K562 (cell line): Measurements from ENCODE around the gene KCTD7. TPM values are rescaled to one million over a fixed set of nuclear protein-coding genes. Genes with fewer than 3 reads are reported as not detected.

ENCODE experiments used
- BCOR ChIP-seq: fragments of 450-650 bp; IDR thresholded peaks from 2 replicates; pipeline ENCODE4 v1.6.1; 2016
- BDP1 ChIP-seq: IDR thresholded peaks from 3 replicates; pipeline ENCODE4 v1.6.1; 2011; ENCODE audit not compliant: insufficient read length, insufficient read depth
- CBX5 ChIP-seq: IDR thresholded peaks from 2 replicates; pipeline ENCODE4 v1.6.1; 2014; ENCODE audit warnings: low read depth, borderline replicate concordance
- CSDE1 ChIP-seq, 2 experiments: fragments of 450-650 bp; IDR thresholded peaks; 2 replicates each; pipeline ENCODE4 v1.6.1; 2016; ENCODE audit warnings: mild to moderate bottlenecking in 1 of 2
- DNMT1 ChIP-seq: fragments of 450-650 bp; IDR thresholded peaks from 2 replicates; pipeline ENCODE4 v1.6.1; 2016; ENCODE audit warnings: antibody characterized with exemption, mild to moderate bottlenecking
- FOXA3 ChIP-seq, 2 experiments: fragments of 450-650 bp in 1 of 2; sonication (generic) in 1 of 2; formaldehyde crosslinking; IDR thresholded peaks in 1 of 2; conservative IDR thresholded peaks in 1 of 2; 2 replicates each; pipeline versions ENCODE4 v1.4.0 to v1.8.0; 2020 to 2022; ENCODE audit warnings: mild to moderate bottlenecking in 2 of 2, missing genetic modification reagents in 1 of 2
- MTF1 ChIP-seq: fragments of 250-450 bp; sonication (Bioruptor Pico); IDR thresholded peaks from 2 replicates; pipeline ENCODE4 v1.9.0; 2021; ENCODE audit warnings: moderate library complexity, mild to moderate bottlenecking, inconsistent platforms, borderline replicate concordance
- SNIP1 ChIP-seq: fragments of 450-650 bp; IDR thresholded peaks from 2 replicates; pipeline ENCODE4 v1.7.1; 2017; ENCODE audit warnings: low read depth, mild to moderate bottlenecking
- ZC3H8 ChIP-seq: fragments of 450-650 bp; IDR thresholded peaks from 2 replicates; pipeline ENCODE4 v1.6.1; 2017
- ZNF146 ChIP-seq: IDR thresholded peaks from one replicate; pipeline ENCODE4 v1.6.1; 2018; ENCODE audit warnings: missing compliant biosample characterization; ENCODE audit not compliant: unreplicated experiment
- ZNF3 ChIP-seq: fragments of 250-450 bp; sonication (Bioruptor Pico); IDR thresholded peaks from 2 replicates; pipeline ENCODE4 v1.5.0; 2021; ENCODE audit warnings: mild to moderate bottlenecking, moderate library complexity
- ZNF561 ChIP-seq: fragments of 450-650 bp; formaldehyde crosslinking; conservative IDR thresholded peaks from 2 replicates; pipeline ENCODE4 v1.4.0; 2020; ENCODE audit warnings: mild to moderate bottlenecking, moderate library complexity
- polyA plus RNA-seq, 8 experiments: library from polyadenylated mRNA; depleted of rRNA in 4 of 8; stranded (reverse) in 5 of 8; unstranded in 3 of 8; fragments of >200 nt; fragmentation: Nextera tagmentation in 2 of 8; fragmentation: Illumina TruSeq in 1 of 8; extraction: Ambion mirVana in 2 of 8; extraction: Trizol in 1 of 8; gene quantifications; 2 replicates each; pipeline versions ENCODE4 v1.2.1 to v1.2.3, GENCODE V29; 2011 to 2014; ENCODE audit warnings: inconsistent platforms in 1 of 8, missing spikeins in 1 of 8
- total RNA-seq, 7 experiments: library from RNA; depleted of rRNA in 6 of 7; stranded (reverse); fragments of >200 nt in 6 of 7; fragmentation: Illumina TruSeq in 2 of 7; extraction: Trizol in 2 of 7; gene quantifications; 2 replicates each; pipeline versions ENCODE4 v1.2.1 to v1.2.3, GENCODE V29; 2011 to 2021; ENCODE audit warnings: low replicate concordance in 1 of 7
- TF ChIP-seq, protein P1 (sequence below): IDR thresholded peaks from 2 replicates; pipeline ENCODE4 v1.6.1; 2011; ENCODE audit not compliant: insufficient read length; ENCODE audit errors: extremely low read depth
- TF ChIP-seq, protein P2 (sequence below): fragments of 450-650 bp; IDR thresholded peaks from 2 replicates; pipeline ENCODE4 v1.6.1; 2017; ENCODE audit warnings: antibody characterized with exemption, mild to moderate bottlenecking
- TF ChIP-seq, protein P3 (sequence below): sonication (generic); formaldehyde crosslinking; IDR thresholded peaks from 2 replicates; pipeline ENCODE4 v1.8.1; 2022; ENCODE audit warnings: missing genetic modification reagents
- TF ChIP-seq, protein P4 (sequence below): sonication (generic); formaldehyde crosslinking; IDR thresholded peaks from 2 replicates; pipeline ENCODE4 v1.8.0; 2022; ENCODE audit warnings: missing genetic modification reagents, mild to moderate bottlenecking, borderline replicate concordance
- TF ChIP-seq, protein P5 (sequence below): sonication (generic); formaldehyde crosslinking; IDR thresholded peaks from 2 replicates; pipeline ENCODE4 v1.8.0; 2022; ENCODE audit warnings: mild to moderate bottlenecking, missing genetic modification reagents
- TF ChIP-seq, protein P6 (sequence below): fragments of 450-650 bp; IDR thresholded peaks from 2 replicates; pipeline ENCODE4 v1.6.1; 2014; ENCODE audit warnings: low read depth, mild to moderate bottlenecking, moderate library complexity, borderline replicate concordance

The KCTD7 gene
- total and polyA plus RNA-seq, 9 of the 15 experiments (the other 6 are each of a cell fraction or from before 2014, with no cell fraction given): 1.5 to 26.0 (median 9.0) TPM

DNA sequence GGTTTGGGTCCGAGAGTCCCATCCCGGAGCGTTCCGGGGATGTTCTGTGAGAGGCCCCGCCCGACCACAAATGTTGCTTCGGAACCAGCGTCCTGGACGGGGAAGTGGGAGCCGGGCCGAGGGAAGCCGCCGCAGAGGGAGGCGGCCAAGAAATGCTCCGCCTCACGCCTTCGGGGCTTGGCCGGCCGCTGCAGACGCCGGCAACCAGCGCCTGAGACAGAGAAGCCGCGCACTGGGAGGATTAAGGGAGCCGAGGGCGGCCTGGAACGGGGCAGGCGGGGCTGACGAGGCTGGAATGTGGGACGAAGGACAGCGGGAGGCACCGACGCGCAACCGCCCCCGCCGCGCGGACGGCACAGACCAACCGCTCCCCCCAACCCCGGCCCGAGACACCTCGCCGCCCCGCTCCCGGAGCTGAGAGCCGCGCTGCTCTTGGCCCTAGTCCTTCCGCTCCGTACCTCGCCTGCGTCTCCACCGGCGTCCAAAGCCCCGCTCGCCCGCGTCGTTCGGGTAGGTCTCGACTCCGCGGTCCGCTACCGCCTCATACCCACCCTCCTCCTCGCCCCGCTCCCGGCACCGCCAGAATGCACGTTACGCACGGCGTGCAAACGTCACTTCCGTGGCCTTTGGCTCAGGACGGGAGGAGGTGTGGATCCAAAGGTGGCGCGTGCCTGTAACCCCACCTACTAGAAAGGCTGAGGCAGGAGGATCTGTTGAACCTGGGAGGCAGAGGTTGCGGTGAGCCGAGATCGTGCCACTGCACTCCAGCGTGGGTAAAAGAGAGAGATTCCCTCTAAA is 36.7 kb upstream of the KCTD7 start (continued):
- TF ChIP-seq, protein P1, sequence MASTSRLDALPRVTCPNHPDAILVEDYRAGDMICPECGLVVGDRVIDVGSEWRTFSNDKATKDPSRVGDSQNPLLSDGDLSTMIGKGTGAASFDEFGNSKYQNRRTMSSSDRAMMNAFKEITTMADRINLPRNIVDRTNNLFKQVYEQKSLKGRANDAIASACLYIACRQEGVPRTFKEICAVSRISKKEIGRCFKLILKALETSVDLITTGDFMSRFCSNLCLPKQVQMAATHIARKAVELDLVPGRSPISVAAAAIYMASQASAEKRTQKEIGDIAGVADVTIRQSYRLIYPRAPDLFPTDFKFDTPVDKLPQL: no peak
- TF ChIP-seq ZNF561: no peak
- TF ChIP-seq, protein P2, sequence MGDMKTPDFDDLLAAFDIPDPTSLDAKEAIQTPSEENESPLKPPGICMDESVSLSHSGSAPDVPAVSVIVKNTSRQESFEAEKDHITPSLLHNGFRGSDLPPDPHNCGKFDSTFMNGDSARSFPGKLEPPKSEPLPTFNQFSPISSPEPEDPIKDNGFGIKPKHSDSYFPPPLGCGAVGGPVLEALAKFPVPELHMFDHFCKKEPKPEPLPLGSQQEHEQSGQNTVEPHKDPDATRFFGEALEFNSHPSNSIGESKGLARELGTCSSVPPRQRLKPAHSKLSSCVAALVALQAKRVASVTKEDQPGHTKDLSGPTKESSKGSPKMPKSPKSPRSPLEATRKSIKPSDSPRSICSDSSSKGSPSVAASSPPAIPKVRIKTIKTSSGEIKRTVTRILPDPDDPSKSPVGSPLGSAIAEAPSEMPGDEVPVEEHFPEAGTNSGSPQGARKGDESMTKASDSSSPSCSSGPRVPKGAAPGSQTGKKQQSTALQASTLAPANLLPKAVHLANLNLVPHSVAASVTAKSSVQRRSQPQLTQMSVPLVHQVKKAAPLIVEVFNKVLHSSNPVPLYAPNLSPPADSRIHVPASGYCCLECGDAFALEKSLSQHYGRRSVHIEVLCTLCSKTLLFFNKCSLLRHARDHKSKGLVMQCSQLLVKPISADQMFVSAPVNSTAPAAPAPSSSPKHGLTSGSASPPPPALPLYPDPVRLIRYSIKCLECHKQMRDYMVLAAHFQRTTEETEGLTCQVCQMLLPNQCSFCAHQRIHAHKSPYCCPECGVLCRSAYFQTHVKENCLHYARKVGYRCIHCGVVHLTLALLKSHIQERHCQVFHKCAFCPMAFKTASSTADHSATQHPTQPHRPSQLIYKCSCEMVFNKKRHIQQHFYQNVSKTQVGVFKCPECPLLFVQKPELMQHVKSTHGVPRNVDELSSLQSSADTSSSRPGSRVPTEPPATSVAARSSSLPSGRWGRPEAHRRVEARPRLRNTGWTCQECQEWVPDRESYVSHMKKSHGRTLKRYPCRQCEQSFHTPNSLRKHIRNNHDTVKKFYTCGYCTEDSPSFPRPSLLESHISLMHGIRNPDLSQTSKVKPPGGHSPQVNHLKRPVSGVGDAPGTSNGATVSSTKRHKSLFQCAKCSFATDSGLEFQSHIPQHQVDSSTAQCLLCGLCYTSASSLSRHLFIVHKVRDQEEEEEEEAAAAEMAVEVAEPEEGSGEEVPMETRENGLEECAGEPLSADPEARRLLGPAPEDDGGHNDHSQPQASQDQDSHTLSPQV: peak; percentile 91
- no peak for TF ChIP-seq SNIP1
- TF ChIP-seq BCOR: peak; percentile 75; the same call in 1 of the 2 replicates
- no peak for TF ChIP-seq ZNF3 (CRISPR knock-in tag)
- no peak for TF ChIP-seq CSDE1 (IDR thresholded peaks at IDR 0.05)
- no peak for TF ChIP-seq FOXA3 (CRISPR knock-in tag; conservative IDR thresholded peaks at IDR 0.05 in 1 of 2, IDR thresholded peaks at IDR 0.05 in 1 of 2)
- TF ChIP-seq, protein P3, sequence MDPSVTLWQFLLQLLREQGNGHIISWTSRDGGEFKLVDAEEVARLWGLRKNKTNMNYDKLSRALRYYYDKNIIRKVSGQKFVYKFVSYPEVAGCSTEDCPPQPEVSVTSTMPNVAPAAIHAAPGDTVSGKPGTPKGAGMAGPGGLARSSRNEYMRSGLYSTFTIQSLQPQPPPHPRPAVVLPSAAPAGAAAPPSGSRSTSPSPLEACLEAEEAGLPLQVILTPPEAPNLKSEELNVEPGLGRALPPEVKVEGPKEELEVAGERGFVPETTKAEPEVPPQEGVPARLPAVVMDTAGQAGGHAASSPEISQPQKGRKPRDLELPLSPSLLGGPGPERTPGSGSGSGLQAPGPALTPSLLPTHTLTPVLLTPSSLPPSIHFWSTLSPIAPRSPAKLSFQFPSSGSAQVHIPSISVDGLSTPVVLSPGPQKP (CRISPR knock-in tag): no peak
- TF ChIP-seq, protein P4, sequence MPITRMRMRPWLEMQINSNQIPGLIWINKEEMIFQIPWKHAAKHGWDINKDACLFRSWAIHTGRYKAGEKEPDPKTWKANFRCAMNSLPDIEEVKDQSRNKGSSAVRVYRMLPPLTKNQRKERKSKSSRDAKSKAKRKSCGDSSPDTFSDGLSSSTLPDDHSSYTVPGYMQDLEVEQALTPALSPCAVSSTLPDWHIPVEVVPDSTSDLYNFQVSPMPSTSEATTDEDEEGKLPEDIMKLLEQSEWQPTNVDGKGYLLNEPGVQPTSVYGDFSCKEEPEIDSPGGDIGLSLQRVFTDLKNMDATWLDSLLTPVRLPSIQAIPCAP: no peak
- no peak for TF ChIP-seq ZNF146 (CRISPR knock-in tag)
- TF ChIP-seq CBX5: no peak; the same call in 1 of the 2 replicates
- no peak for TF ChIP-seq MTF1
- no peak for TF ChIP-seq DNMT1
- TF ChIP-seq, protein P5, sequence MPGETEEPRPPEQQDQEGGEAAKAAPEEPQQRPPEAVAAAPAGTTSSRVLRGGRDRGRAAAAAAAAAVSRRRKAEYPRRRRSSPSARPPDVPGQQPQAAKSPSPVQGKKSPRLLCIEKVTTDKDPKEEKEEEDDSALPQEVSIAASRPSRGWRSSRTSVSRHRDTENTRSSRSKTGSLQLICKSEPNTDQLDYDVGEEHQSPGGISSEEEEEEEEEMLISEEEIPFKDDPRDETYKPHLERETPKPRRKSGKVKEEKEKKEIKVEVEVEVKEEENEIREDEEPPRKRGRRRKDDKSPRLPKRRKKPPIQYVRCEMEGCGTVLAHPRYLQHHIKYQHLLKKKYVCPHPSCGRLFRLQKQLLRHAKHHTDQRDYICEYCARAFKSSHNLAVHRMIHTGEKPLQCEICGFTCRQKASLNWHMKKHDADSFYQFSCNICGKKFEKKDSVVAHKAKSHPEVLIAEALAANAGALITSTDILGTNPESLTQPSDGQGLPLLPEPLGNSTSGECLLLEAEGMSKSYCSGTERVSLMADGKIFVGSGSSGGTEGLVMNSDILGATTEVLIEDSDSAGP: no peak
- TF ChIP-seq, protein P6, sequence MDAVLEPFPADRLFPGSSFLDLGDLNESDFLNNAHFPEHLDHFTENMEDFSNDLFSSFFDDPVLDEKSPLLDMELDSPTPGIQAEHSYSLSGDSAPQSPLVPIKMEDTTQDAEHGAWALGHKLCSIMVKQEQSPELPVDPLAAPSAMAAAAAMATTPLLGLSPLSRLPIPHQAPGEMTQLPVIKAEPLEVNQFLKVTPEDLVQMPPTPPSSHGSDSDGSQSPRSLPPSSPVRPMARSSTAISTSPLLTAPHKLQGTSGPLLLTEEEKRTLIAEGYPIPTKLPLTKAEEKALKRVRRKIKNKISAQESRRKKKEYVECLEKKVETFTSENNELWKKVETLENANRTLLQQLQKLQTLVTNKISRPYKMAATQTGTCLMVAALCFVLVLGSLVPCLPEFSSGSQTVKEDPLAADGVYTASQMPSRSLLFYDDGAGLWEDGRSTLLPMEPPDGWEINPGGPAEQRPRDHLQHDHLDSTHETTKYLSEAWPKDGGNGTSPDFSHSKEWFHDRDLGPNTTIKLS: peak; percentile 46; the same call in 1 of the 2 replicates
- no peak for TF ChIP-seq BDP1
- TF ChIP-seq ZC3H8: no peak
